ENCODE results near the gene DVL1. TPM values are rescaled to one million over a fixed set of nuclear protein-coding genes. Genes with fewer than 3 reads are reported as not detected.

DVL1 gene
- total and polyA plus RNA-seq, 9 of the 15 experiments (the other 6 are each of a cell fraction or from before 2014, with no cell fraction given): 0.62 to 135 (median 24.3) TPM

GRCh38 chr1:1349256-1350012, at the start of gene DVL1 (continued):
- TF ChIP-seq, protein P1, sequence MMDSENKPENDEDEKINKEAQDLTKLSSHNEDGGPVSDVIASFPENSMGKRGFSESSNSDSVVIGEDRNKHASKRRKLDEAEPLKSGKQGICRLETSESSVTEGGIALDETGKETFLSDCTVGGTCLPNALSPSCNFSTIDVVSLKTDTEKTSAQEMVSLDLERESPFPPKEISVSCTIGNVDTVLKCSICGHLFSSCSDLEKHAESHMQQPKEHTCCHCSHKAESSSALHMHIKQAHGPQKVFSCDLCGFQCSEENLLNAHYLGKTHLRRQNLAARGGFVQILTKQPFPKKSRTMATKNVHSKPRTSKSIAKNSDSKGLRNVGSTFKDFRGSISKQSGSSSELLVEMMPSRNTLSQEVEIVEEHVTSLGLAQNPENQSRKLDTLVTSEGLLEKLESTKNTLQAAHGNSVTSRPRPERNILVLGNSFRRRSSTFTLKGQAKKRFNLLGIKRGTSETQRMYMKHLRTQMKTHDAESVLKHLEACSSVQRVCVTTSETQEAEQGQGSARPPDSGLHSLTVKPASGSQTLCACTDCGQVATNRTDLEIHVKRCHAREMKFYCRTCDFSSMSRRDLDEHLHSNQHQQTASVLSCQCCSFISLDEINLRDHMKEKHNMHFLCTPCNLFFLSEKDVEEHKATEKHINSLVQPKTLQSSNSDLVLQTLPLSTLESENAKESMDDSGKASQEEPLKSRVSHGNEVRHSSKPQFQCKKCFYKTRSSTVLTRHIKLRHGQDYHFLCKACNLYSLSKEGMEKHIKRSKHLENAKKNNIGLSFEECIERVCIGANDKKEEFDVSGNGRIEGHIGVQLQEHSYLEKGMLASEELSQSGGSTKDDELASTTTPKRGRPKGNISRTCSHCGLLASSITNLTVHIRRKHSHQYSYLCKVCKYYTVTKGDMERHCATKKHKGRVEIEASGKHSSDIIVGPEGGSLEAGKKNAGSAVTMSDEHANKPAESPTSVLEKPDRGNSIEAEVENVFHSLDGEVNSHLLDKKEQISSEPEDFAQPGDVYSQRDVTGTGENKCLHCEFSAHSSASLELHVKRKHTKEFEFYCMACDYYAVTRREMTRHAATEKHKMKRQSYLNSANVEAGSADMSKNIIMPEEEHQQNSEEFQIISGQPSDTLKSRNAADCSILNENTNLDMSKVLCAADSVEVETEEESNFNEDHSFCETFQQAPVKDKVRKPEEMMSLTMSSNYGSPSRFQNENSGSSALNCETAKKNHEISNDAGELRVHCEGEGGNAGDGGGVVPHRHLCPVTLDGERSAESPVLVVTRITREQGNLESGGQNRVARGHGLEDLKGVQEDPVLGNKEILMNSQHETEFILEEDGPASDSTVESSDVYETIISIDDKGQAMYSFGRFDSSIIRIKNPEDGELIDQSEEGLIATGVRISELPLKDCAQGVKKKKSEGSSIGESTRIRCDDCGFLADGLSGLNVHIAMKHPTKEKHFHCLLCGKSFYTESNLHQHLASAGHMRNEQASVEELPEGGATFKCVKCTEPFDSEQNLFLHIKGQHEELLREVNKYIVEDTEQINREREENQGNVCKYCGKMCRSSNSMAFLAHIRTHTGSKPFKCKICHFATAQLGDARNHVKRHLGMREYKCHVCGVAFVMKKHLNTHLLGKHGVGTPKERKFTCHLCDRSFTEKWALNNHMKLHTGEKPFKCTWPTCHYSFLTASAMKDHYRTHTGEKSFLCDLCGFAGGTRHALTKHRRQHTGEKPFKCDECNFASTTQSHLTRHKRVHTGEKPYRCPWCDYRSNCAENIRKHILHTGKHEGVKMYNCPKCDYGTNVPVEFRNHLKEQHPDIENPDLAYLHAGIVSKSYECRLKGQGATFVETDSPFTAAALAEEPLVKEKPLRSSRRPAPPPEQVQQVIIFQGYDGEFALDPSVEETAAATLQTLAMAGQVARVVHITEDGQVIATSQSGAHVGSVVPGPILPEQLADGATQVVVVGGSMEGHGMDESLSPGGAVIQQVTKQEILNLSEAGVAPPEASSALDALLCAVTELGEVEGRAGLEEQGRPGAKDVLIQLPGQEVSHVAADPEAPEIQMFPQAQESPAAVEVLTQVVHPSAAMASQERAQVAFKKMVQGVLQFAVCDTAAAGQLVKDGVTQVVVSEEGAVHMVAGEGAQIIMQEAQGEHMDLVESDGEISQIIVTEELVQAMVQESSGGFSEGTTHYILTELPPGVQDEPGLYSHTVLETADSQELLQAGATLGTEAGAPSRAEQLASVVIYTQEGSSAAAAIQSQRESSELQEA (IDR thresholded peaks at IDR 0.05; ENCODE audit: low read depth): no peak
- TF ChIP-seq NFIX (CRISPR knock-in tag; IDR thresholded peaks at IDR 0.05; ENCODE audit: low read depth) (no peak), CBX5 (IDR thresholded peaks at IDR 0.05; ENCODE audit: borderline replicate concordance, low read depth) (no peak), MEIS2 (IDR thresholded peaks at IDR 0.05; ENCODE audit: partially characterized antibody) (no peak), TARDBP (IDR thresholded peaks at IDR 0.05) (no peak), MTA3 (IDR thresholded peaks at IDR 0.05; ENCODE audit: borderline replicate concordance) (peak; percentile 76; the same call in 1 of the 2 replicates), PURB (CRISPR knock-in tag; IDR thresholded peaks at IDR 0.05; ENCODE audit: low read depth) (no peak), E2F4 (CRISPR knock-in tag; IDR thresholded peaks at IDR 0.05; ENCODE audit: low read depth) (no peak), TBL1XR1 (IDR thresholded peaks at IDR 0.05; ENCODE audit: low read length in 2 of 2) (no peak), KDM5B (IDR thresholded peaks at IDR 0.05; ENCODE audit: insufficient replicate concordance, low read depth, low read length) (peak; percentile 69), ZNF408 (CRISPR knock-in tag; IDR thresholded peaks at IDR 0.05; ENCODE audit: low read depth) (no peak)
- TF ChIP-seq, protein P2, sequence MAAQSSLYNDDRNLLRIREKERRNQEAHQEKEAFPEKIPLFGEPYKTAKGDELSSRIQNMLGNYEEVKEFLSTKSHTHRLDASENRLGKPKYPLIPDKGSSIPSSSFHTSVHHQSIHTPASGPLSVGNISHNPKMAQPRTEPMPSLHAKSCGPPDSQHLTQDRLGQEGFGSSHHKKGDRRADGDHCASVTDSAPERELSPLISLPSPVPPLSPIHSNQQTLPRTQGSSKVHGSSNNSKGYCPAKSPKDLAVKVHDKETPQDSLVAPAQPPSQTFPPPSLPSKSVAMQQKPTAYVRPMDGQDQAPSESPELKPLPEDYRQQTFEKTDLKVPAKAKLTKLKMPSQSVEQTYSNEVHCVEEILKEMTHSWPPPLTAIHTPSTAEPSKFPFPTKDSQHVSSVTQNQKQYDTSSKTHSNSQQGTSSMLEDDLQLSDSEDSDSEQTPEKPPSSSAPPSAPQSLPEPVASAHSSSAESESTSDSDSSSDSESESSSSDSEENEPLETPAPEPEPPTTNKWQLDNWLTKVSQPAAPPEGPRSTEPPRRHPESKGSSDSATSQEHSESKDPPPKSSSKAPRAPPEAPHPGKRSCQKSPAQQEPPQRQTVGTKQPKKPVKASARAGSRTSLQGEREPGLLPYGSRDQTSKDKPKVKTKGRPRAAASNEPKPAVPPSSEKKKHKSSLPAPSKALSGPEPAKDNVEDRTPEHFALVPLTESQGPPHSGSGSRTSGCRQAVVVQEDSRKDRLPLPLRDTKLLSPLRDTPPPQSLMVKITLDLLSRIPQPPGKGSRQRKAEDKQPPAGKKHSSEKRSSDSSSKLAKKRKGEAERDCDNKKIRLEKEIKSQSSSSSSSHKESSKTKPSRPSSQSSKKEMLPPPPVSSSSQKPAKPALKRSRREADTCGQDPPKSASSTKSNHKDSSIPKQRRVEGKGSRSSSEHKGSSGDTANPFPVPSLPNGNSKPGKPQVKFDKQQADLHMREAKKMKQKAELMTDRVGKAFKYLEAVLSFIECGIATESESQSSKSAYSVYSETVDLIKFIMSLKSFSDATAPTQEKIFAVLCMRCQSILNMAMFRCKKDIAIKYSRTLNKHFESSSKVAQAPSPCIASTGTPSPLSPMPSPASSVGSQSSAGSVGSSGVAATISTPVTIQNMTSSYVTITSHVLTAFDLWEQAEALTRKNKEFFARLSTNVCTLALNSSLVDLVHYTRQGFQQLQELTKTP (IDR thresholded peaks at IDR 0.05; ENCODE audit: low read depth in 1 of 2, partially characterized antibody in 2 of 2): no peak
